HG03439 (cell line): Measurements from ENCODE around the gene SETDB1.

ENCODE experiments used
- ATAC-seq: cut with Tn5 transposase; IDR thresholded peaks from one replicate; pipeline ENCODE4 v1.9.1; 2021; ENCODE audit warnings: mild to moderate bottlenecking, moderate library complexity; ENCODE audit not compliant: unreplicated experiment

The SETDB1 gene

GRCh38 chr1:150974580-150975478, 48.7 kb downstream of the SETDB1 start, which contains the start of gene CERS2:
Gene CERS2 (minus strand): TSS chr1:150974835. CDS start chr1:150969090, 5,745 bp downstream.
- peak; percentile 52 for ATAC-seq

GRCh38 chr1:150976401-150976821, 50.2 kb downstream of the SETDB1 start:
- no peak for ATAC-seq

- ATAC-seq: no peak
Measured at GRCh38 chr1:150976879-150977694, 50.9 kb downstream of the SETDB1 start.

DNA sequence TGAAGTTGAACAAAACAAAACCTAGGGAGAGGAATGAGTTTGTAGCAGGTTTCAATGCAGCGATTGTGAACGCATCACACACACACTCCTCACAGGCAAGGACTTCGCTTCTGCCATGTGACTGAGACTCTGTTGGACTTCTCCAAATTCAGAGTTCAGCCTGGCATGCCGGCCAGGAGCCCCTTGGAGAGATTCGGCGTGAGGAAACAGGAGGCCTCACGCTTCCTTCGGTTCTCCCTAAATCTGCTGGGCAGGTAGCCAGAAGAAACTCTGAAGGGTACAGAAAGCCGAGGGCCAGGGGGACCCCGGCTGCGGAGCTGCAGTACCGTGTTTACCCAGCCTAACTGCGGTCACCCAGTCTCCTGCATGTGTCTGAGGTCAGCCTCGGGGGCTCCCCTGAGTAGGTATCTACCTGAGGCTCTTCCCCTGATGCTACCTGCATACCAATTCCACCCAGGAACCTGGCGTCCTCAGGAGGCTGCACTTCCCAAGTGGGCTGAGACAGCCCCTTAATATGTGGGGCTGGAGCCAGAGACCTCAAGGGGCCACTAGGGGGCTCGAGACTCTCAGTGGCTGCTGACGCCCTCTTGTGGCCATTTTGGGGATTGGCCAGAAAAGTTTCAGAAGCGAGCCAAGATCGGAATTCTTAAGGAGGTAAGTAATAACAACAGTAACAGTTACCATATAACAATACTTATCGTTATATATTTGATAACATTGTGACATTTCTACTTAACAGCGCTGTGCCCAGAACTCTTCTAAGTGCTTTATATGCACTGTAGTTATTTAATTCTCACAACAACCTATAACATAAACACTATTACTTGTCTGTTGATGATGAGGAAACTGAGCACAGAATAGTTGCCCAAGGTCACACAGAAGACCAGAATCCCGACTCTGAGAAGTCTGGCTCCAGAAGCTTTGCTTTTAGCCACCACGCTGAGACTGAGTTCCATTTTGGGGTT, 53.2 kb downstream of the SETDB1 start:
- ATAC-seq: no peak

DNA sequence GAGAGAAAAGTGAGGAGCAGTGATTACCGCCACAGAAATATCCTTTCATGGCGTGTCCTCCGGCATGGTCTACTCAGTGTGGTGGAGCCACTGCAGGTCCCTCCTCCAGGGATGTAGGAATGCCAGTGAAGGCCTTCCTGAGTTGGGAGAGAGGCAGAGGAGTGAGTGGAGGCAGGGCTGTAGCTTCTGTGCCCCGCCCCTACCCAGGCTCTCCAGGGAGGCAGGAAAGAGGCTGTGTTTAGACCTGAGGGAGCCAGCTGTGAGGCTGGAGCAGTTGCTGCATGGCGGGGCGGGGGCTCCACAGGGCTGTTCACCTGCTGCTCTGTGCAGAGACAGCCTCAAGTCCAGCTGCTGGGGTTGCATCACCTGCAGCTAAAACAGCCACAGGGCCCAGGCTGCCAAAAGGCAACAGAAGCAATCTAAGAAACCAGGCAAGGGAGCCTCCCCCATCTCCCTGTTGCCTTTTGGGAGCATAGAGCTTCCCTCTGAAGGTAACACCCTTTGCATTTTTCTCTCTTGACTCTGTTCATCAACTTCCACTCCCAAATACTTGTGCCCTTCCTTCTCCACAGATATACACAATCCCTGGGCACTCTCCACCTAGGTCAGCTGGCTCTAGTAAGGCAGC, 55.1 kb downstream of the SETDB1 start:
- ATAC-seq: no peak

DNA sequence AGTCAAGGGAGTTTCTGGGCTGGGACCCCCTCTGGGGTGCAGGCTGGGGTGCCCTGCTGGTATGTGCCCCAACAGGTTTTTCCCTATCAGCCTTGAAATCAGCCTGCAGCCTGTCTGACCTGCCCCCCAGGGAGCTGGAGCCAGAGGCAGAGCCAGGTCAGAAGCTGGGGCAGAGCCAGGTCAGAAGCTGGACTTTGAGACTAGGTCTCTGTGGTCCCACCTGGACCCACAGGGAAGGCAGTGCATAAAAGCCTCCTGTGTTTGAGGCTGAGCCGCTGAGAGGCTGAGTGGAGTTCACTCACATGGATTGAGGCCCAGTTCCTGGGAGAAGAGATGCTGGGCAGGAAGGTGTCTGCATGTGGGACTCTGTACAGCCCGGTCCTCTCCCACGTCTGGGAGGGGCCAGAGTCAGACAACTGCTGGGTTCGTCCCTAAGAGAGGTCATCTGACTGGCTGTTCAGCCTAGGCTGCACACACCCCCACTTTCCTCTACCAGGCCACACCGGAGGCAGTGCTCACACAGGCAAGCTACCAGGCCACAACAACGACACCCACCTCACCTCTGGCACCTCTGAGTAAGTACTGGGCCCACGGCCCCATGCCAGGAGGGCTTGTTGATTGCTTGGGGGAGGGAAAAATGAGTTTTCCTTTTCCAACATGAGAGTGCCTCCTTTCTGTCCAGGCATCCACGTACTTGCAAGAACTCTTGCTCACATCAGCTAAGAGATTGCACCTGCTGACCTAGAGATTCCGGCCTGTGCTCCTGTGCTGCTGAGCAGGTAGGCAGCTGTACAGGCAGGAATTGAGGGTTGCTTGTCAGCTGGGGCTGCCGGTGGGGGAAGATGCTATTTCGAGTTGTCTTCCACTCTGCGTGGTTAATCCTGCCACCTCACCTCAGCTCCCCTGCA, 55.9 kb downstream of the SETDB1 start, which contains the start of gene ANXA9:
Gene ANXA9 (plus strand): TSS at position 488 of the 908 bp plus-strand sequence. CDS start 814 bp downstream, outside the sequence.
- no peak for ATAC-seq

GRCh38 chr1:150985179-150985825, 59.1 kb downstream of the SETDB1 start:
- ATAC-seq: no peak

- ATAC-seq: no peak
Measured at GRCh38 chr1:150987924-150988323, 61.8 kb downstream of the SETDB1 start.

DNA sequence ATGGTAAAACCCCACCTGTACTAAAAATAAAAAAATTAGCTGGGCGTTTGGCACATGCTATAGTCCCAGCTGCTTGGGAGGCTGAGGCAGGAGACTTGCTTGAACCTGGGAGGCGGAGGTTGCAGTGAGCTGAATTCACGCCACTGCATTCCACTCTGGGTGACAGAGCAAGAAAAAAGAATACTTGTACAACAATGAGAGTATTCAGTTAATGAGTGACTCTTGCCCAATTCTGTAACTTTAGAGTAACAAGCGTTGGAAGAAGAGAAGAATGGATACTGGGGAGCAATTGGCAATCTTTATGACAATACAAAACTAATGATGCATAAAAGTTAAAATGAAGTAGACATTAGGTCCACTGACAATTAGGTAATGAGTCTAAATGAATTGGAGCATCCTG, 66.5 kb downstream of the SETDB1 start:
- ATAC-seq: no peak

- ATAC-seq: no peak
Measured at GRCh38 chr1:150994248-150994647, 68.1 kb downstream of the SETDB1 start.

DNA sequence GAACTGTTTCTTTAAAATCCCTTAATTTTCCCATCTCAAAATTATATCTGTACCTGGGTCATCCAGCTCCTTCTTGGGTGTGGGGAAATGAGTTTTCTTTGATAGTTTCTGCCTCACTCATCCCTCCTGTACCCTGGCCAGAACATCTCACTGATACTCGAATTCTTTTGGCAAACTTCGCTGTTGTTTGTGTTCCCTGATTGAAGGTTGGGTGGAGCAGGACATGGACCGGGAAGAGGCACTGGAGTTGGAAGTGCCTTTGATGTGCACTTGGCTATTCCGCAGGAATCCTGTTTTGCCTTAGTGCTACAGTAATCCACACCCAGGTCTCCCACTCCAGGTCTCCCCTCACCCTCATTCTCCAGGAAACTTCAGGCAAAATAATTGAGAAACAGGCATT, 69.3 kb downstream of the SETDB1 start:
- ATAC-seq: no peak

- ATAC-seq: no peak
Measured at GRCh38 chr1:150995896-150996295, 69.7 kb downstream of the SETDB1 start.

DNA sequence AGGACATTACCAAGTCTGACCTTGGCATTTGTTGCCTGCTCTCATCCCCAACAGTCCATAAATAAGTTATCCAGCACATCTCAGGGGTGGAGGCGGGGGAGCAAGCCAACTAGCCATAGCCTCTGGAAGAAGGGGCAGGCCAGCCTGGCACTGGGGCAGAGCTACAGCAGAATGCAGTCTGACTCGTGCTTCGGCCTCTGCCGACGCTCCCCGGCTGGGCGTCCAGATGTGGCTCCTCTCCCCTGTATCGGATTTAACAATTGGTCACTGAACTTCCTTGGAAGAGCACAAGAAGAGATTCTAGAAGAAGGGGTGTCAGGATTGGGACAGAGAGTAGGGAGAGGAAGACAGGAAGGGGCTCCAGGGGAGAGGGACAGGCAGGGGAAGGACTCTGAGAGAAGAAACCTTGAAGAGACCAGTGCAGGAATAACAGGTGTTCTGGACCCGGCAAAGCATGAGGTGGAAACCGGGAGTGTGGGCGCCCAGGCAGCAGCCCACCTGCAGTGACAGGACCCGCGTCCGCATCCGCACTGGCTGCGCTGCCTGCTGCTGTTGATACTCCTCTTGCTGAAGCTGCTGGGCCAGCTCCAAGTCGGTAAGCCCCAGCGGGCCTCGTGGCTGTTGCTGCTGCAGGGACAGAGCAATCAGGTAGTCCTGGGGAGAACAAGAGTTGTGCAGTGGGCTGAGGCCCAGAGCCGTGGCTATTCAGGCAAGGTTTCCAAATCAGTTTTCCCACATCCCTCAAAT, 71.1 kb downstream of the SETDB1 start:
- no peak for ATAC-seq

- no peak for ATAC-seq
Measured at GRCh38 chr1:150997949-150998348, 71.8 kb downstream of the SETDB1 start.

GRCh38 chr1:150999051-150999674, 73.0 kb downstream of the SETDB1 start:
- ATAC-seq: no peak

DNA sequence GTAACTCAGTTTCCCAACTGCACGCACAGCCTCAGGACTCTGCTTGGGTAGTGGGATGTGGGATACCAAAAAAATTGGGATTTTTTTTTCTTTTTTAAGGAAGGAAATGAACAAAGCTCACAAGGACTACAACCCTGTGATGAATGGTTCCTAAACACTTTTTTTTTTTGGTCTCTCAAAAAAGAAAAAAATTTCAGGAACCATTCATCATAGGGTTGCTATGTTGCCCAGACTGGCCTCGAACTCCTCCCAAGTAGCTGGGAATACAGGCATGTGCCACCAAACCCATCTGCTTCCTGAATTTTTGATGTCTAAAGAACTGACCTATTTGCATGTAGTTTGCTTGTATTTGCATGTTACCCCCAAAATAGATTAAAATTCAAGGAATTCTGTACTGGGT, 73.8 kb downstream of the SETDB1 start:
- no peak for ATAC-seq

- ATAC-seq: no peak
Measured at GRCh38 chr1:151000408-151000807, 74.2 kb downstream of the SETDB1 start.
